ENCODE results near the gene RBM20. TPM values are rescaled to one million over a fixed set of nuclear protein-coding genes. Genes with fewer than 3 reads are reported as not detected.

RBM20 gene
- polyA plus RNA-seq, 3 donors, result not detected

- intact Hi-C loops (cut with micrococcal nuclease), result no loop called here
- peaks cover 0 to 3% of the 10 kb centered on the region in 2 donors for H3K9me3 ChIP-seq (replicated peaks in 1 of 2; ENCODE audit: control insufficient read depth in 1 of 2, insufficient read depth in 1 of 2, low read length in 2 of 2)
- no peak overlapping the region for H3K27ac ChIP-seq (ENCODE audit: low read depth in 1 of 2, low read length in 2 of 2)
- H3K4me2 ChIP-seq (replicated peaks; ENCODE audit: extremely low read depth, low read length, poor library complexity, severe bottlenecking), result no peak overlapping the region
- no peaks in the 10 kb centered on the region for H4K20me1 ChIP-seq (ENCODE audit: insufficient read depth, low read length)
- Mint-ChIP-seq H3K27me3 (ENCODE audit: low read depth in 3 of 3) (peaks cover 28 to 40% (median 38%) of the 10 kb centered on the region in 3 donors), H3K9me3 (peaks cover 0 to 3% (median 0%) of the 10 kb centered on the region in 7 donors), H3K4me3 (no peak overlapping the region), H3K36me3 (no peaks in the 10 kb centered on the region), H3K4me1 (peaks cover 14% of the 10 kb centered on the region), H3K27ac (no peak overlapping the region)
- no CpG with 5 or more reads among the region's 1 CpG for WGBS (ENCODE audit: insufficient coverage)
- H3K9ac ChIP-seq (ENCODE audit: insufficient read depth, low read length, poor library complexity, severe bottlenecking), result no peak overlapping the region
- TF ChIP-seq CTCF (IDR thresholded peaks at IDR 0.05), result no peak
- H3K4me3 ChIP-seq (replicated peaks in 1 of 3; ENCODE audit: low read depth in 2 of 3, low read length in 3 of 3), result no peak overlapping the region
- DNase-seq, result no peak
- no peaks in the 10 kb centered on the region for H3K4me1 ChIP-seq (ENCODE audit: control insufficient read depth in 1 of 2, insufficient read depth in 2 of 2, low read length in 2 of 2)
- no peak overlapping the region for H2AFZ ChIP-seq (ENCODE audit: insufficient read depth, low read depth, low read length, poor library complexity, severe bottlenecking)
- peaks cover 32 to 34% of the 10 kb centered on the region in 2 donors for H3K27me3 ChIP-seq (ENCODE audit: control insufficient read depth in 2 of 2, insufficient read depth in 2 of 2, low read length in 2 of 2)
- no peaks in the 10 kb centered on the region for H3K79me2 ChIP-seq (ENCODE audit: insufficient read depth, low read length)
- no peaks in the 10 kb centered on the region for H3K36me3 ChIP-seq (replicated peaks in 1 of 2; ENCODE audit: control insufficient read depth in 1 of 2, insufficient read depth in 2 of 2, low read length in 2 of 2)
Observed at GRCh38 chr10:110650265-110650668, 6.1 kb downstream of the RBM20 start.

GRCh38 chr10:110651044-110651958, 7.2 kb downstream of the RBM20 start:
- Mint-ChIP-seq H3K4me1 (peaks cover 14% of the 10 kb centered on the region), H3K27ac (peak overlapping the region in 1 of 7 donors; percentile 50), H3K27me3 (ENCODE audit: low read depth in 3 of 3) (peaks cover 20 to 36% (median 33%) of the 10 kb centered on the region in 3 donors), H3K36me3 (no peaks in the 10 kb centered on the region), H3K9me3 (peaks cover 0 to 3% (median 0%) of the 10 kb centered on the region in 7 donors), H3K4me3 (no peak overlapping the region)
- Histone ChIP-seq H2AFZ (ENCODE audit: insufficient read depth, low read depth, low read length, poor library complexity, severe bottlenecking) (peak overlapping the region; percentile 52), H3K4me3 (replicated peaks in 1 of 3; ENCODE audit: low read depth in 2 of 3, low read length in 3 of 3) (no peak overlapping the region), H3K9me3 (replicated peaks in 1 of 2; ENCODE audit: control insufficient read depth in 1 of 2, insufficient read depth in 1 of 2, low read length in 2 of 2) (no peaks in the 10 kb centered on the region), H3K36me3 (replicated peaks in 1 of 2; ENCODE audit: control insufficient read depth in 1 of 2, insufficient read depth in 2 of 2, low read length in 2 of 2) (no peaks in the 10 kb centered on the region), H3K27ac (ENCODE audit: low read depth in 1 of 2, low read length in 2 of 2) (no peak overlapping the region), H3K79me2 (ENCODE audit: insufficient read depth, low read length) (no peaks in the 10 kb centered on the region), H3K4me1 (ENCODE audit: control insufficient read depth in 1 of 2, insufficient read depth in 2 of 2, low read length in 2 of 2) (no peaks in the 10 kb centered on the region), H3K27me3 (ENCODE audit: control insufficient read depth in 2 of 2, insufficient read depth in 2 of 2, low read length in 2 of 2) (peaks cover 23 to 24% of the 10 kb centered on the region in 2 donors), H3K9ac (ENCODE audit: insufficient read depth, low read length, poor library complexity, severe bottlenecking) (no peak overlapping the region), H3K4me2 (replicated peaks; ENCODE audit: extremely low read depth, low read length, poor library complexity, severe bottlenecking) (no peak overlapping the region), H4K20me1 (ENCODE audit: insufficient read depth, low read length) (no peaks in the 10 kb centered on the region)
- 2% methylated on average over 11 of the region's 12 CpGs for WGBS (ENCODE audit: insufficient coverage)
- no peak for TF ChIP-seq CTCF (IDR thresholded peaks at IDR 0.05)
- no peak for DNase-seq
- intact Hi-C loops (cut with micrococcal nuclease), result no loop called here

Measured in CD14-positive monocyte (primary cell).